Neutrophil (primary cell): ENCODE results near the gene EYA3.

ENCODE experiments used
- H3K27ac ChIP-seq: fragments of 200-600 bp; sonication (generic); 2 replicates; pipeline ENCODE4 v1.5.1; 2016; ENCODE audit warnings: mild to moderate bottlenecking, moderate library complexity
- H3K27me3 ChIP-seq: fragments of 200-600 bp; sonication (generic); 2 replicates; pipeline ENCODE4 v1.6.0; 2016; ENCODE audit warnings: mild to moderate bottlenecking
- H3K36me3 ChIP-seq: fragments of 200-600 bp; sonication (generic); 2 replicates; pipeline ENCODE4 v1.5.1; 2017
- H3K4me1 ChIP-seq, 2 experiments: fragments of 200-600 bp in 1 of 2; sonication (generic) in 1 of 2; 1 replicate in 1 of 2; 2 replicates in 1 of 2; pipeline versions ENCODE4 v1.5.1 to v1.6.1; 2013 to 2016; ENCODE audit warnings: low read depth in 1 of 2, low read length in 1 of 2, mild to moderate bottlenecking in 1 of 2, moderate library complexity in 1 of 2; ENCODE audit not compliant: control insufficient read depth in 1 of 2, insufficient read depth in 1 of 2
- H3K4me3 ChIP-seq, 2 experiments: fragments of 200-600 bp in 1 of 2; sonication (generic) in 1 of 2; 1 replicate in 1 of 2; 2 replicates in 1 of 2; pipeline ENCODE4 v1.5.1; 2013 to 2016; ENCODE audit warnings: low read depth in 1 of 2, low read length in 1 of 2, mild to moderate bottlenecking in 1 of 2, moderate library complexity in 1 of 2
- H3K9me3 ChIP-seq: fragments of 200-600 bp; sonication (generic); 2 replicates; pipeline ENCODE4 v1.5.1; 2016
- CTCF ChIP-seq: fragments of 200-600 bp; sonication (generic); IDR thresholded peaks from 2 replicates; pipeline ENCODE4 v1.5.1; 2016; ENCODE audit warnings: antibody characterized with exemption

The EYA3 gene

GRCh38 chr1:27959792-27960603, 128.4 kb downstream of the EYA3 start, which contains the start of gene XKR8:
Gene XKR8, plus strand, starts transcription at chr1:27959973. Its CDS starts 97 bp downstream, at chr1:27960070.
- TF ChIP-seq CTCF: peak; percentile 92
- Histone ChIP-seq H3K4me3 (peak within 1 kb of the TSS; percentile 95 to 99), H3K27ac (peak within 1 kb of the TSS; percentile 96), H3K27me3 (no peaks in the 10 kb centered on the region), H3K36me3 (peaks cover 24% of the 10 kb centered on the region), H3K9me3 (no peaks in the 10 kb centered on the region), H3K4me1 (peaks cover 54 to 56% of the 10 kb centered on the region in 2 experiments)

- Histone ChIP-seq H3K9me3 (no peaks in the 10 kb centered on the region), H3K27ac (peak overlapping the region; percentile 96), H3K27me3 (no peaks in the 10 kb centered on the region), H3K4me1 (peaks cover 55 to 56% of the 10 kb centered on the region in 2 experiments), H3K4me3 (peak overlapping the region in 1 of 2 experiments; percentile 99), H3K36me3 (peaks cover 9% of the 10 kb centered on the region)
- no peak for TF ChIP-seq CTCF
Measured at GRCh38 chr1:27958513-27958912, 129.9 kb downstream of the EYA3 start.

GRCh38 chr1:27957655-27958054, 130.8 kb downstream of the EYA3 start:
- no peak for TF ChIP-seq CTCF
- Histone ChIP-seq H3K27ac (no peak overlapping the region), H3K9me3 (no peaks in the 10 kb centered on the region), H3K4me1 (peaks cover 53 to 54% of the 10 kb centered on the region in 2 experiments), H3K36me3 (peaks cover under 1% of the 10 kb centered on the region), H3K27me3 (no peaks in the 10 kb centered on the region), H3K4me3 (no peak overlapping the region)

GRCh38 chr1:27956761-27957160, 131.6 kb downstream of the EYA3 start:
- H3K4me1 ChIP-seq: peaks cover 47 to 48% of the 10 kb centered on the region in 2 experiments
- H3K27me3 ChIP-seq: no peaks in the 10 kb centered on the region
- TF ChIP-seq CTCF: no peak
- H3K4me3 ChIP-seq: no peak overlapping the region
- no peaks in the 10 kb centered on the region for H3K9me3 ChIP-seq
- no peaks in the 10 kb centered on the region for H3K36me3 ChIP-seq
- H3K27ac ChIP-seq: peak overlapping the region; percentile 7

- no peaks in the 10 kb centered on the region for H3K9me3 ChIP-seq
- H3K4me1 ChIP-seq: peaks cover 31% of the 10 kb centered on the region in 2 experiments
- no peak for TF ChIP-seq CTCF
- no peak overlapping the region for H3K4me3 ChIP-seq
- peak overlapping the region; percentile 66 for H3K27ac ChIP-seq
- no peaks in the 10 kb centered on the region for H3K27me3 ChIP-seq
- H3K36me3 ChIP-seq: no peaks in the 10 kb centered on the region
Measured at GRCh38 chr1:27955076-27955475, 133.3 kb downstream of the EYA3 start.
